Subcutaneous adipose tissue (tissue), 4 donors: Measurements from ENCODE around the gene ERO1B. TPM values are rescaled to one million over a fixed set of nuclear protein-coding genes. Genes with fewer than 3 reads are reported as not detected.

Experiments
- total RNA-seq, 4 donors: library from RNA; depleted of rRNA; stranded (reverse); fragments of >200 nt; gene quantifications; one replicate each; pipeline ENCODE4 v1.1.0, GENCODE V29; 2016
- TF ChIP-seq, protein P1 (sequence below): fragments of 450-650 bp; IDR thresholded peaks from one replicate; pipeline ENCODE4 v1.5.1; 2016; ENCODE audit warnings: low read depth, mild to moderate bottlenecking, control low read depth, antibody characterized with exemption, moderate library complexity

Gene ERO1B
- total RNA-seq, 4 donors from 2014 or later: 10.9 to 17.1 (median 12.9) TPM

DNA sequence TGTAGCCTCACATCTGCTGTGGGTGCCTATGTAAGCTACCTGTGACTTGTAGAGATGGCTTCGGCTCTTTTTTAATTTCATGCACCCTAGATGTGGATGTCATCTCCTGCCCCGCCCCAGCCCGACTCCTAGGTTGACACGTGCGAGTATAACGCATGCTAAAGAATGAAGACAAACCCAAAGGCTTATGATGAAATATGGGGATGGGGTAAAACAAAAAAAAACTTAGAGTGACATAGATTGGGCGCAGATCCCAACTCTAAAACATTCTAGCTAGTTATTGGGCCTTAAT is 613 bp upstream of the ERO1B start:
- TF ChIP-seq, protein P1, sequence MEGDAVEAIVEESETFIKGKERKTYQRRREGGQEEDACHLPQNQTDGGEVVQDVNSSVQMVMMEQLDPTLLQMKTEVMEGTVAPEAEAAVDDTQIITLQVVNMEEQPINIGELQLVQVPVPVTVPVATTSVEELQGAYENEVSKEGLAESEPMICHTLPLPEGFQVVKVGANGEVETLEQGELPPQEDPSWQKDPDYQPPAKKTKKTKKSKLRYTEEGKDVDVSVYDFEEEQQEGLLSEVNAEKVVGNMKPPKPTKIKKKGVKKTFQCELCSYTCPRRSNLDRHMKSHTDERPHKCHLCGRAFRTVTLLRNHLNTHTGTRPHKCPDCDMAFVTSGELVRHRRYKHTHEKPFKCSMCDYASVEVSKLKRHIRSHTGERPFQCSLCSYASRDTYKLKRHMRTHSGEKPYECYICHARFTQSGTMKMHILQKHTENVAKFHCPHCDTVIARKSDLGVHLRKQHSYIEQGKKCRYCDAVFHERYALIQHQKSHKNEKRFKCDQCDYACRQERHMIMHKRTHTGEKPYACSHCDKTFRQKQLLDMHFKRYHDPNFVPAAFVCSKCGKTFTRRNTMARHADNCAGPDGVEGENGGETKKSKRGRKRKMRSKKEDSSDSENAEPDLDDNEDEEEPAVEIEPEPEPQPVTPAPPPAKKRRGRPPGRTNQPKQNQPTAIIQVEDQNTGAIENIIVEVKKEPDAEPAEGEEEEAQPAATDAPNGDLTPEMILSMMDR: no peak

DNA sequence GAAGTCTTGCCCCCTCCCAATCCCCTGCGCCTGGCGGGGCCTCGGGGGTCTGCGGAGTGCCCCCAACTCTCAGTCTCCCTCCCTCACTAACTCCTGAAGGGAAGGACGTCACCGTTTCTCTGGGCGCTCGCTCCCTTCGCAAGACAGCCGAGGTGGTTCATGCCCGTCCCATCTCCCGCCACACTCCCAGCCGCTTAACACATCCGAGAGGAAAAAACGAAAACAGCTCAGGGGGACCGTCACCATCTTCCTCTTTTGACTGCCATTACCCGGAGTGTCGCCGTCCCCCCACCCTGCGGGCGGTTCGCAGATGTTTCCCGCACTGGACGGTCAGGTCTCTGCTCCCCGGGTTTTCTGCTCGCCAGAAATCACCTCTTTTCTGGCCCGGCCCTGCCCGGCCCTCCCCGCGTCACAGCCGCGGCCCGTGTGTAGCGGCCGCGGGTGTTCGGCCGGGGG is 532 bp downstream of the ERO1B start:
- TF ChIP-seq, protein P1: no peak

DNA sequence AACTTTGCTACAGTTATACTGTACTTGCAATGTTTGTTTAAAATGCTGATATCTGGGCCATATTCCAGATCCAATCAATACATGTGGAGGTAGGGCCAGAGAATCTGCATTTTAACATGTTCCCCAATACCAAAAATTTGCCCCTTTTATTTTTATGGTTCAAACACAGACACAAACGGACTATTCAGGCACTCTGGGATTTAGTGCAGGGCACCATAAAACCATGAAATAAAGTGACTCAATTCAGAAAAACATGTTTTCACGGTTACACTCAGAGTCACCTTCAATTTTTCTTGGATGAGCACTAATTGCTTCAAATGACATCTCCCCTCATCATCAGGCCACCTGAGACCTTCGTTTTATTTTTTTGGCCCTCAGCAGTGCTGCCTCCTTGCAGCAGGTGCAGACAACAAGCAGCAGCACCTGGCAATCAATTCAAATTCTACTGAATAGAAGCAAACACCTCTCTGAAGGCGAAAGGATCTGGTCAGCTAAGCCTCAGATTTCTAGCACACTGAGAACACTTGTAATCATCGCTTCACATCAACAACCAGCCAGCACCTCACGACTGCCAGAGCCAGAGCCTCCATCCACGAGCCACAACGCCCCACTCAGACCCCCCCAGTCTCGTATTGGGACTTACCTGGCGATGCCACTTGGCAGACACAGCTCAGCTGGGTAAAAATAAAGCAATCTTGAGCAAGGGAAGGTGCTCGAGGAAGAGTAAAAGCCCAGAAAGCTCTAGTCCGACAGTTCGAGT is 1.1 kb downstream of the ERO1B start:
- TF ChIP-seq, protein P1: no peak

- TF ChIP-seq, protein P1: no peak
Measured at GRCh38 chr1:236275586-236275985, 6.2 kb downstream of the ERO1B start.

DNA sequence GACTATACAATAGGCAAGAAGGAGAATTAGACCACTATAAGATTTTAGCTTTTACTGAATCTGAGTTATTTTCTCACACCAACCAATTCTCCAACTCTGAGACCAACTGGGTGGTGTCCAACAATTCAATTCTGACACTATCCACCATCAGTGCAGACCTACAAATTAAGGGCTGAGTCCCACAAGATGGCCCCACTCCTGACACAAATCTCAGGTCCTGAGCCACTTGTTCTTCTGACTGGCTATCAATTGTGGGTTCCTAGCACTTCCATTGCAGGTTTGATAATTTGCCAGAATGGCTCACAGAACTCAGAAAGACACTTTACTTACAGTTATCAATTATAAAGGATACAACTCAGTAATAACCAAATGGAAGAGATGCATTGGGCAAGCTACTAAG is 6.7 kb downstream of the ERO1B start:
- TF ChIP-seq, protein P1: no peak

DNA sequence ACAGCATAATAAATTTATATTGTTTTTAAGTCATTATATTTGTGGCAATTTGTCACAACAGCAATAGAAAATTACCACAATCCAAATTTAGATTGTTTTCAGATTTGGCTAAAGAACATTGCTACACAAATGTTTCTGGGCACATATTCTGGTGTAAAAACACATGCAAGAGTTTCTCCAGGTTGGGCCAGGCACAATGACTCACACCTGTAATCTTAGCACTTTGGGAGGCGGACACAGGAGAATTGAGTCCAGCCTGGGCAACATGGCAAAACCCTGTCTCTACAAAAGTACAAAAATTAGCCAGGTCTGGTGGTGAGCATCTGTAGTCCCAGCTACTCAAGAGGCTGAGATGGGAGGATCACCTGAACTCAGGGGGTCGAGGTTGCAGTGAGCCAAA is 8.4 kb downstream of the ERO1B start:
- TF ChIP-seq, protein P1: no peak

GRCh38 chr1:236269439-236269838 is 12.3 kb downstream of the ERO1B start:
- TF ChIP-seq, protein P1: no peak
